HG03571 (cell line): ENCODE results near the gene NR4A2.

Experiments used
- ATAC-seq: cut with Tn5 transposase; IDR thresholded peaks from one replicate; pipeline ENCODE4 v1.9.1; 2021; ENCODE audit not compliant: unreplicated experiment

NR4A2 gene

DNA sequence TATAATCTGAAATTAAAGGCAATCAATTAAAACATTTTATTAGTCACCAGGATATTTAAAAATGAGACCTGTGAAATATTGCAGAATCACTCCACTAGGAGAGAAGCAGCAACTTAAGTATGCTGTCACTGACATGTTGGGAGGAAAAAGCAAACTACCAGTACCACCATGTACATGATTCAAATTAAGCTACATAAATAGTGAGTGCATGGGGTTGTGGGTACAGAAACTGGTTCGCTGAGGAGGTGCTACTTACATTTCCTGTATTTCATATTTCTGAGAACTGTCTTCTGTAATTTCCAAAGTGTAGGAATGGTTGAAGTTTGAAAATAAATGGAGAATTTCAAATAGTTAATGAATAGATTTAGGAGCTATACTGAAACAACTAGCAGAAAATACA, 7.9 kb upstream of the NR4A2 start:
- no peak for ATAC-seq

- ATAC-seq = no peak
Measured at GRCh38 chr2:156339865-156340264, 7.3 kb upstream of the NR4A2 start.

DNA sequence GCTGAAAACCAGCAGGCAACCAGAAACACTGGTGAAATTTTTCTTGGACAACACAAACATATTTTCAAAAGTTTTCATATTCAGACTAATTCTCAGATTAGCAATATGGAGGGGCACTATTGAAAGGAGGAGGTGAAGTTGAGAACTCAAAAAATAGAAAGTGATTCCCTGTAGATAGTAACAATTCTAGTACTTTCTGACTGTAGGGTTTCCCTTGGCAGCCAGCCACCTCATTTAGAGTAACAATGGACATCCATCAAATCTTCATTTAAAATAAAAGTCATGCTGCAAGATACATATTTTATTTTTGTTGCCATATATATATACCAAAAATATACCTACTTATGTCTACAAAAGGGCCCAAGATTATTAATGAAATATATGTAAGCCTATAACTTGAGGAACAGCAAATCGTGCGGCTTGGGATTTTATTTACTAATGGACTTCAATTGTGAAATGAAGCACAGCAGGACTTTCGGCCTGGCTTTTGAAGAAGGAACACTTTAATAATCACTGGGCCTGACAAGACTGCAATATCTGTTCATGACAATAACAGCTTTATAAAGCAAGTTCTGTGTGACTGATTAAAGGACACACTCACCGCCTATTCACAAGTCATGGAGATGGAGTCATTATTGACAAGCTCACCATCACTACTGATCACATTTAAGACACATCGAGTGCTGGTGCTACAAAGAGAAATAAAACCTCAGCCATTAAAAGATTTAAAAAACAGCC, 6.8 kb upstream of the NR4A2 start:
- ATAC-seq = no peak

GRCh38 chr2:156338578-156338977, 6.1 kb upstream of the NR4A2 start:
- no peak for ATAC-seq

DNA sequence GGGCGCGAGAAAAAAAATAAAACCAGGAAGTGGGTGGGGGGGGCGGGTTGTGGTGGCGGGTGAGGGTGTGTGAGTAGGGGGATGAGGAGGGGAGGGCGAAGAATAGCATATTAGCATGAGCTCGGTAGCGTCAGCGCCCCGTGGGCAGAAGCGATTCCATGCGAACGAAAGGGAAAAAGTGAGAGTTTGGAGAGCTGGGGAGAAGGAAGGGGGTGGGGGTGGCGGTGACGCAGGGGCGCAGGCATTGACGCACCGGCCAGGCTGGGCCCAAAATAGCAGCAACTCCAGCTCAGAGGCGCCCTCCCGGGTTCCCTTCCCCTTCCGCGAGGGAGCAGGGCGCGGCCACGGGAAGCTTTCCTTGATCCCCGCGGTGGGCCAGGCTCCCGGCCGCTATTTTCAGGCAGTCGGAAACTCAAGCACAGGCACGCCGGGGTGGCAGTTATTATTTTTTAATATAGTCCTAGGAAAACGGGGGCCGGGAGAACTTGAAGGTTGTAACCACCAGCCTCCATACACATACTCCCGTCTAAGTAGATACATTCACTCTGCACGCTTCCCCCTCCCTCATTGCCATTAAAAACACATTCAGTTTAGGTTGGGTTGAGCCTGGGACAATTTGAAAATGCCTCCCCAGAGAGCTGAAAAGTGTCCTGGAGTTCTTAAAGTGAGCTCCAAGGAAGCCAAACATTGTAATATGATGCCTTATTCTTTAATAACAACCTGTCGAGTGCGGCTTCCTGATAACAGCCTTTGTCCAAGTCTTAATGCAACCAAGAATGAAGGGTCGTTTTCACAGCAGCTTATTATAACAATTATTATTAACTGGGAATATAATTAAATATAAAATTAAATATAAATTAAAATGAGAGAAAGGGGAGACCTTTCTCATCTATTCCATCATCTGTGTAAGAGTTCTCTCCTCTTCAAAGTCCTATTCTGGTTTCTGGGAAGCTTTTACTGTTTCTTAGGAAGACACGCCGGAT, 2.3 kb upstream of the NR4A2 start:
- ATAC-seq = peak; percentile 19

DNA sequence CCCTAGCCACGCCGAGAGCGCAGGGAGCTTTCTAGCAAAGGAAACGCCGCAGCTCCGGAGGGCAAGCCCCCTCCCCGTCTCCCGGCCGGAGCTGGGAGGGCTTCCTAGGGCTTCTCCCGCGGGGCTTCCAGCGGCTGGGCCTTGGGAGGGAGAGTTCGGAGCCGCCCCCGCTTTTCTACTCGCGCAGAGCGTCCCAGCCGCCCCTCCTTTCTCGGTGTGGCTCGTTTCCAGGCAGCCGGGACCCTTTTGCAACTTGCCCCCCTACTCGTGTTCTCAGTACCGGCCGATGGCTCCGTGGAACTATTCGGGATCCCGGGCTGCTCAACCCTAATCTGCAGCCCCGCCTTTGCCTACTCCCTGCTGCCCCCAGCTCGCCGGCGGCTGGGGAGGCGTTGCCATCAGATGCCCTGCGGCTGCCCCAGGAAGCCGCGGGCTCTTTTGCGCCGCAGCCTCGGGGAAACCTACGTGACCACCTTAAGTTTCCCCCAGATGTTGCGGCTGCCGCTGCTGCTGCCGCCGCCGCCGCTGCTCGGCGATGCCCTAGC, 1.5 kb upstream of the NR4A2 start:
- peak; percentile 40 for ATAC-seq

GRCh38 chr2:156333274-156333950, 891 bp upstream of the NR4A2 start:
- ATAC-seq = peak; percentile 12

- ATAC-seq = peak; percentile 4
Measured at GRCh38 chr2:156332284-156332533, 312 bp downstream of the NR4A2 start.

GRCh38 chr2:156331572-156332283, 793 bp downstream of the NR4A2 start:
- ATAC-seq = no peak

DNA sequence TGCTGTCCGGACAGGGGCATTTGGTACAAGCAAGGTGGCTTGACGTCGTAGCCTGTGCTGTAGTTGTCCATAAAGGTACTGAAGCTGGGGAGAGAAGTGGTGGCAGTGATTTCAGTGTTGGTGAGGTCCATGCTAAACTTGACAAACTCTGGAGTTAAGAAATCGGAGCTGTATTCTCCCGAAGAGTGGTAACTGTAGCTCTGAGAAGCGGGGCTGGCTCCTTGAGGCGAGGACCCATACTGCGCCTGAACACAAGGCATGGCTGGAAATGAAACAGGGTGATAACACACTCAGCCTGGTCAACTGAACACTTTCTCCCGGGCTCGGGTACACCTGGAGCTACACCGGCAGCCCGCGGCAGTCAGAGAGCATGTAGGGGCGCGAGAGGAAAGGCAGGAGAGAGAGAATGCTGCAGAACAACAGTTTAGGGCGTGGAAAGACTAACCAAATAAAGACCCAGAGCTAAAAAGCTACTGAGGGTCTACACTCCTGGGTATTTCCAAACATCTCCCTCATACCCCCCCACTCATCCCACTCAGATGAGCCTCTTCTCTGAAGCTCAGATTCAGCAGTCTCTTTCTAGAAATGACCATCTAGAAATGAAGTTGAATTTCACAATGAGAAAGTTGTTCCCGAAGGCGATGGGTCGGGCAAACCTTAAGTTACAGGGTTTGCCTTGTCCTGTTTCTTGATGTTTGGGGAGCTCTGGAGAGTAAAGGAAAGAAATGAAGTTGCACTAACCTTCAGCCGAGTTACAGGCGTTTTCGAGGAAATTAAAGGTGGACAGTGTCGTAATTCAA, 2.4 kb downstream of the NR4A2 start:
- ATAC-seq = no peak

DNA sequence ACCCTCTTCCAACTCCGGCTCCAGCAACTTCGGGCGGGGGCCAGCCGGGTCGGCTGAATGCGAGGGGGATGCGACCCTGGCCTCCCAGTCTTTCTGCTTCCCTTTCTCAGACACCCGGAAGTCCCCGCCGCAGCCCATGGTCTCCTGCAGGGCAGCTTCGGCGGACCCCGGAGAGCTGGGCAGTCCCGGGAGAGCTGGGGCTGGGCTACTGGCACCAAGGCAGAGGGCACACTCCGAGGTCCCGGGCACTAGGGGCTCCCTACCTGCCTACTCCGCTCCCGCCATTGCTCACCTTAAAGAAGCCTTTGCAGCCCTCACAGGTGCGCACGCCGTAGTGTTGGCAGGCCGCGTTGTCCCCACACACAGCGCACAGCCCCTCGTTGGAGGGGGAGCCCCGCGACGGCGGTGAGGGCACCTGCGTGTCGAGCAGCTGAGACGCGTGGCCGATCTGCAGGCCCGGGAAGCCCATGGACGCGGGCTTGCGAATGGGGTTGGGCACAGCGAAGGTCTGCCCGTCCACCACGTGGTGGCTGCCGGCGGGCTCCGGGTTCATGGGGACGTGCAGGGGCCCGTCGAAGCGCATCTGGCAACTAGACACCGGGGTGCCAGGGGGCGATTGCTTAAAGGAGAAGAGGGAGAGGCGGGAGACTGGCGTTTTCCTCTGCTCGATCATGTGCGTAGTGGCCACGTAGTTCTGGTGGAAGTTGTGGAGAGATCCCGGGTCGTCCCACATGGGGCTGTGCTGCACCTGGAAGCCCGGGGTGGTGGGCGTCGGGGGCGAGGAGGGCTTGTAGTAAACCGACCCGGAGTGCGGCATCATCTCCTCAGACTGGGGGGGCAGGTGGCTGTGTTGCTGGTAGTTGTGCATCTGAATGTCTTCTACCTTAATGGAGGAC, 3.2 kb downstream of the NR4A2 start:
- ATAC-seq = no peak

GRCh38 chr2:156327835-156328695, 4.5 kb downstream of the NR4A2 start:
- ATAC-seq = no peak

DNA sequence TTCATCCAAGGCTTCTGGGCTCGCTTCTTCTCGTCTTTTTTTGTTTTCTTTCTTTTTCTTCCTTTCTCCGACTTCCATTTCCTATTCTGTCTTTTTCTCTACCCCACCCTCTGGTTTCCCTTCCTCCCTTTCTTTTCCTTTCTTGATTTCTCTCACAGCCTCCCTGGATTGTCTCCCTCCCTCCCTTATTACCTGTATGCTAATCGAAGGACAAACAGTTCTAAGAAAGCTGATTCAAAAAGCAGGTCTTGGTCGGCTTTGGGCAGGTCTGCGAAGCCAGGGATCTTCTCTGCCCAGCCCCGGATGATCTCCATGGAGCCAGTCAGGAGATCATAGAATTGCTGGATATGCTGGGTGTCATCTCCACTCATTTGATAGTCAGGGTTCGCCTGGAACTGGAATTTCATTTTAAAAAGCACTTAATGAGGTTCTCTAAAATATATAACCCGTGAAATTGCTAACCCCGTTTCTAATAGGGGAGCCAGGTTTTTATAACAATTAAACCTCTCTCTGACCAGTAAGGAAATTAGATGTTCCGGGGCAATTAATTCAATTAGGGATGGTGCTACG, 5.9 kb downstream of the NR4A2 start:
- ATAC-seq = no peak

GRCh38 chr2:156325688-156326525, 6.6 kb downstream of the NR4A2 start:
- no peak for ATAC-seq

- no peak for ATAC-seq
Measured at GRCh38 chr2:156323754-156324153, 8.8 kb downstream of the NR4A2 start.

- ATAC-seq = no peak
Measured at GRCh38 chr2:156322686-156323231, 9.8 kb downstream of the NR4A2 start.
